AG04449 (cell line): ENCODE data around the gene RELB.

ENCODE experiments used
- CTCF ChIA-PET: fragments of 350-600 bp; formaldehyde crosslinking; extraction: SDS; loops from one replicate; lab custom pipeline; 2021; ENCODE audit warnings: antibody characterized with exemption; lab: Yijun Ruan, JAX
- POLR2A ChIA-PET: fragments of 400-600, 350-600 bp; formaldehyde crosslinking; extraction: SDS; loops from one replicate; lab custom pipeline; 2020; ENCODE audit warnings: antibody characterized with exemption, inconsistent platforms; lab: Yijun Ruan, JAX
- DNase-seq: peaks from one replicate; pipeline ENCODE4 v3.0.0-alpha.2; 2010; ENCODE audit warnings: low read depth, low spot score
- H3K4me3 ChIP-seq: 2 replicates; pipeline ENCODE4 v1.5.1; 2011; ENCODE audit warnings: low read depth, mild to moderate bottlenecking, control low read depth, low read length
- CTCF ChIP-seq: IDR thresholded peaks from one replicate; pipeline ENCODE4 v1.5.1; 2011; ENCODE audit warnings: mild to moderate bottlenecking, moderate library complexity, low read length, control low read depth, inconsistent platforms; ENCODE audit not compliant: insufficient read depth; ENCODE audit errors: missing control alignments

Gene RELB

GRCh38 chr19:45056831-45057230 lies 55.6 kb downstream of the RELB start:
- TF ChIP-seq CTCF, result no peak
- ChIA-PET POLR2A (interaction anchor here (0.7 to 1.3 kb wide), 2 partner anchors 13 to 18 kb away, joined by 3 to 4 read pairs; partner anchors contain the start of gene CLASRP), CTCF (interaction anchor here (1.1 to 1.6 kb wide), 3 partner anchors 14 to 40 kb away, joined by 3 to 6 read pairs (median 3); no protein-coding TSS in a partner anchor)
- DNase-seq, result no peak
- no peak overlapping the region for H3K4me3 ChIP-seq

GRCh38 chr19:45057444-45057843 lies 56.2 kb downstream of the RELB start:
- DNase-seq, result no peak
- TF ChIP-seq CTCF, result no peak
- no peak overlapping the region for H3K4me3 ChIP-seq
- ChIA-PET CTCF (interaction anchor here (1.1 to 1.6 kb wide), 3 partner anchors 15 to 40 kb away, joined by 3 to 6 read pairs (median 3); no protein-coding TSS in a partner anchor), POLR2A (interaction anchor here (0.7 to 1.3 kb wide), 2 partner anchors 14 to 18 kb away, joined by 3 to 4 read pairs; partner anchors contain the start of gene CLASRP)

- no peak overlapping the region for H3K4me3 ChIP-seq
- ChIA-PET POLR2A (no interaction called here), CTCF (interaction anchor here (0.6 to 5.2 kb wide), 13 partner anchors 9 to 542 kb away, joined by 3 to 85 read pairs (median 6); partner anchors contain the start of gene CLASRP)
- TF ChIP-seq CTCF, result no peak
- DNase-seq, result no peak
Measured at GRCh38 chr19:45058622-45059159, 57.4 kb downstream of the RELB start.

GRCh38 chr19:45059258-45059965 lies 58.1 kb downstream of the RELB start:
- TF ChIP-seq CTCF, result peak; percentile 74
- DNase-seq, result no peak
- no peak overlapping the region for H3K4me3 ChIP-seq
- CTCF ChIA-PET, result interaction anchor here (0.5 to 5.2 kb wide), 27 partner anchors 9 to 543 kb away, joined by 3 to 85 read pairs (median 5); partner anchors contain the start of genes APOE, BLOC1S3, CLASRP and GEMIN7
- POLR2A ChIA-PET, result interaction anchor here (0.6 to 0.9 kb wide), 2 partner anchors 37 to 96 kb away, joined by 3 read pairs; no protein-coding TSS in a partner anchor

GRCh38 chr19:45061965-45062364 lies 60.7 kb downstream of the RELB start:
- ChIA-PET POLR2A (interaction anchor here (1.3 kb wide), 1 partner anchor 13 kb away, joined by 3 read pairs; no protein-coding TSS in a partner anchor), CTCF (interaction anchor here (0.6 to 5.2 kb wide), 4 partner anchors 8 to 20 kb away, joined by 3 to 85 read pairs (median 3); partner anchors contain the start of gene CLASRP)
- no peak overlapping the region for H3K4me3 ChIP-seq

More at GRCh38 chr19:45061965-45062364, 60.7 kb downstream of the RELB start:
- no peak for TF ChIP-seq CTCF
- no peak for DNase-seq
